Stimulated activated naive CD4-positive, alpha-beta T cell (primary cell): Measurements from ENCODE around the gene BICRA.
A peak's percentile ranks its signal among the peaks of the same experiment; 100 is the strongest.

Experiments
- DNase-seq, 6 experiments: peaks; one replicate each; lab custom pipeline; 2025; lab: John Stamatoyannopoulos, UW

BICRA gene

GRCh38 chr19:47601180-47601904 lies 7.6 kb upstream of the BICRA start:
- DNase-seq: no peak

DNA sequence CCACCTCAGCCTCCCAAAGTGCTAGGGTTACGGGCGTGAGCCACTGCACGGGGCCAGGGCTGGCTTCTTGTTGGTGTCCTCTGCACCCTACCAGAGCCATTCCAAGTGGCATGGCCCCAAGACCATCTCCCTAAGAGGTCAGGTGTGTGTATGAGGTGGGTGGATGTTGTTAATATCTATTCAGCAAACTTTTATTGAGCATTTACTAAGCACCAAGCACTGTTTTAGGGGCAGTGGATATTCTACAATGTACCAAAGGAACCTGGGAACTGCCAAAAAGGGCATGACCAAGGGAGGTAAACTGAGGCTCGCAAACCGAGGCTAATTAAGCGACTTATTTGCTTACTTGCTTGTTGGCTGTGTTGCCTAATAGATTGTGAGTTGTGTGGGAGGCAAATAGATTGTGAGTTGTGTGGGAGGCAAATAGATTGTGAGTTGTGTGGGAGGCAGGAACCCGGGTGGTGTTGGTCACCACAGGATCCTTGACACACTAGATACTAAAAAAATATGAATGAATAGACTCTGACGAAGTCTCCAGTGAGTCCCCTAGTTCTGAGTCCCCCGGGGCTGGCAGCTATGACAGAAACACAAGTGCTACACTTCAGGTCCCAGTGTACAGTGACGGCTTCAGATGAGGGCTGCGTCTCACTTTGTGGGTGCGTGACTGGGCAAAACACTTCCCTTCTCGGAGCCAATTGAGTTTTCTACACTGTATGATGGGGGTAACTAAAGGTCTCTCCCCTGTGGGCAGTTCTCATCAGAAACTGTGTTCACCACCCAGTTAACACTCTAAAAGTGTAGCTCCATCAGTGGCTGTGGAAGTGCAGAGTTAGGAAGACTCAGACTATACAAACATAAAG lies 5.0 kb upstream of the BICRA start:
- DNase-seq: no peak

DNA sequence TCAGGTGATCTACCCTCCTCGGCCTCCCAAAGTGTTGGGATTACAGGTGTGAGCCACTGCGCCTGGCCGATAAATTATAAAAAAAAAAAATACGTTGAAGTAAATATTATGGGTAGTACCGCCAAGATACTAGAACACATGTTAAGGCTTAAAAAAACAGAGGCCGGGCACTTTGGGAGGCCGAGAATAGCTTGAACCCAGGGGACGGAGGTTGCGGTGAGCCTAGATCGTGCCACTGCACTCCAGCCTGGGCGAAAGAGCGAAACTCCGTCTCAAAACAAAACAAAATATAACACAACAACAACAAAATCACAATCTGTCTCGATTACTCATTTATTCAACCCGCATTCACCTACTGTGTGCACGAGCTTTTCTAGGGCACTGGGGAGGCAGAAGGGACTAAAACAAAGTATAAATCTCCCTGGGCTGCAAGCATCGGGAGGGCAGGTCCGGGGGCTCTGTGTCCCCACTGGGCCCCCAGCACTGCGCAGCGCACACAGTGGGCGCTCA lies 1.3 kb upstream of the BICRA start:
- peak in 1 of 6 experiments; percentile 13 for DNase-seq

GRCh38 chr19:47608074-47608918 lies 638 bp upstream of the BICRA start:
- peak; percentile 91 to 97 (median 93) for DNase-seq

DNA sequence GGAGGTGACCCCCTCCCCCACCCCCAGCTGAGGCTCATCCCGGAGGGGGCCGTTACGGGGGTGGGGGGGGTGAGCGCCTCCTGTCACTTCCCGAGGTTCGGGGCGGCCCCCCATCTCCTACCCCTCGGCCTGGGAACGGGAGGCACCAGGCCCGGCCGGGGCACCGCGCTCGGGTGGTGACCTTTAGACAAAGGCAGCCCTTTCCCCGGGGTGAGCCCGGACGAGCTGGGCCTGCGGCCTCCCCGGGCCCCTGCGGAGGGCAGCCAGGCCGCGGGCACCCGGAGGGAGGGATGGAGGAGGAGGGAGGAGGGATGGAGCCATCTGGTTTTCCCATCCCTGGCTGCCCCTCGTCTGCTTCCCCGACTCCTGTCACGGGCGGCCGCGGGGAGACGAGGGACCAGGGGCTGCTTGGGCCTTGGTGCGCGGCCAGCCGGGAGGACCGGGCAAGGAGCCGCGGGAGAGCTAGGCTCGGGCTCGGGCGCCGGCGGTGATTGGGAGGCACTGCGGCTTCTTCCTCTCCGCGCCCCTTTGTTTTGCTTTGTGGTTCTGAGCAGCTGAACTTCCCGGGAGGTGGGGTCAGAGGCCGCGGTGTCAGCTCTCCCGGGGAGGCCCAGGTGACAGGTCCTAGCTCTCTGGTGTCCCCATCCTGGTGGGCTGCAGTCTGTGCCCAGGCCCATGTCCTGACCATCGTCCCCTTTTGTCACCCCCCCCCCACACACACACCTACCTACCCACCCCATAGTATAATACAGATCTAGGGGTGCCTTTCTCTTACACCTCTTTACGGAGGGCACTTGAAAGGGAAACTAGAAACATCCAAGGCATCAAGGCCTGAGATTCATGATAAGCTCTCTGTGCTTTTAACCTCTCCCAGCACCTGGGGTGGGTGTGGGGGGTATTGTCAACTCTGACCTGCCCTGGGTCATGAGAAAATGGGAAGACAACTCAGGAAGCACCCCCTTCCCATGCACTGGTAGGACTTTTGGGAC lies 1.3 kb downstream of the BICRA start:
- DNase-seq: peak; percentile 12 to 62 (median 40)

- DNase-seq: no peak
Observed at GRCh38 chr19:47610902-47611301, 2.0 kb downstream of the BICRA start.

GRCh38 chr19:47613165-47614020 lies 4.5 kb downstream of the BICRA start:
- DNase-seq: no peak

DNA sequence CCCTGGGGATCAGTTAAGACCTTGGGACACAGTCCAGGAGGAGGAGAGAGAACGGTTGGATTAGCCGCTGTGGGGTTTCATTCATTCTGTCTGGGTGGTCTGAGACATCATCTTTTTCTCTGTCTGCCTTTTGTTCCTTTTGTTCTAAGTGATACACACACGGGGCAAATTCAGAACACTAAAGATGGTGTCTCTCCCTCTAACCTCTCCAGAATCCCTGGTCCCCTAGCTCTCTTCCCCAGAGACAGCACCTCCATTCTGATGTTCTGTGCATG lies 5.0 kb downstream of the BICRA start:
- no peak for DNase-seq

GRCh38 chr19:47614559-47614958 lies 5.6 kb downstream of the BICRA start:
- DNase-seq: no peak

- no peak for DNase-seq
Observed at GRCh38 chr19:47615230-47615629, 6.3 kb downstream of the BICRA start.

- DNase-seq: no peak
Observed at GRCh38 chr19:47615714-47616113, 6.8 kb downstream of the BICRA start.

GRCh38 chr19:47618771-47619170 lies 9.8 kb downstream of the BICRA start:
- no peak for DNase-seq

- no peak for DNase-seq
Observed at GRCh38 chr19:47619763-47620162, 10.8 kb downstream of the BICRA start.

- no peak for DNase-seq
Observed at GRCh38 chr19:47623151-47623920, 14.4 kb downstream of the BICRA start.

DNA sequence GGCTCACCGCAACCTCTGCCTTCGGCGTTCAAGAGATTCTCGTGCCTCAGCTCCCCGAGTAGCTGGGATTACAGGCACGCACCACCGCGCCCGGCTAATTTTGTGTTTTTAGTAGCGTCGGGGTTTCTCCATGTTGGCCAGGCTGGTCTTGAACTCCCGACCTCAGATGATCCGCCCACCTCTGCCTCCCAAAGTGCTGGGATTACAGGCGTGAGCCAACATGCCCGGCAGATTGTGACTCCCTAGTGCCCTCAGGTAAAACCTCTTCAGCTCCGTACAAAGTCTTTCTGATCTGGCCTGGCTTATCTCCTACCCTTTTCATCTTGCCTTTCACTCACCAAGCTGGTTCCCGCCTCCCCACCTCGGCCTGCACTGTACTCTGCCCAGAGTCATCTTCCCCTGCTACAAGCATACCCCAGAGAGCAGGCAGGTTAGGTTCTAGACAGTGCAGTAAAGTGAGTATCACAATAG lies 15.0 kb downstream of the BICRA start:
- DNase-seq: no peak

DNA sequence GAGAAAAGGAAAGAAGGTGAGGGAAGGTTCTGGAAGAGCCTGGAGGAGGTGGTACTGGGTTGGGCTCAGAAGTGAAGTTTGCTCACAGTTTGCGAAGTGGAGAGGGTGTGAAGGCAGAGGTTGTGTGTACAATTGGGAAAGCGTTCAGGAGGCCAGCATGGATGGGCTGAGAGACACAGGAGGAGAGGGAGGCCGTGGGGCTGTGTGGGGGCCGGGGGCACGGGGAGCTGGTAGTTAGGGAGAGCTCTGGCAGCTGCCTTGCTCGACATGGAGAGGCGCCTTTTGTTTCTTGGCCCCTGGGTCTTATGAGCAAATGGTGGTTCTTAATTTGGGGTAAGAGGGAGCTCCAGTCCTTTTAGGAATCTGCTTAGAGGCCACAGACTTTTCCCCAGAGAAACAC lies 16.7 kb downstream of the BICRA start:
- no peak for DNase-seq

- DNase-seq: no peak
Observed at GRCh38 chr19:47626238-47626637, 17.3 kb downstream of the BICRA start.

DNA sequence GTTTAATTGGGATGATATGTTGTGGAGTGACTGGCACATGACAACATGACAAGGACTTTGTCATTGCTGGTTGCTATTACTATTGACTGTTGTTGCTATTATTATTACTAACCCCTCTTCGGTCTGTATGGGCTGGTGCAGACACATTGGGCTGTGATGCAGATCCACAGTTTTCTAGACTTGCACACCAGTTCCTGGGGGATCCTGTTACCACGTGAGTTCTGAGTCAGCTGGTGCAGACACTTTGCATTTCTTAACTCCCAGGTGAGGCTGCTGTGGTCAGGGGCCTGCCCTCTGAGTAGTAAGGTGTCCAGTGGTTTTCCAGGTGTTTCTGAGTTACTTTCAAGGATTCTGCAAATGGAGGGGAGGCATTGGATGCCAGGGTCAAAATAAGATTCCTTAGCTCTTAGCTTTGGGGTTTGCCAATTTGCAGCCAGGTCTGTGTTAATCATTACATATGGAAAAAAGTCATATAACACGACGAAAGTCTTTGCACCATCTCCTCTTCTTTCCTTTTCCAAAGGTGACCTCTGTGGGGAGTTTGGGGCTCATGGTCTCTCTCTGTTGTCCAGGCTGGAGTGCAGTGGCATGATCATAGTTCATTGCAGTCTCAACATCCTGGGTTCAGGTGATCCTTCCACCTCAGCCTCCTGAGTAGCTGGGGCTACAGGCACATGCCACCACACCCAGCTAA lies 19.3 kb downstream of the BICRA start:
- DNase-seq: no peak

- no peak for DNase-seq
Observed at GRCh38 chr19:47630594-47630993, 21.7 kb downstream of the BICRA start.
